ENCODE data around the gene DRD2.

DRD2 gene

GRCh38 chr11:113465786-113466185 lies 9.4 kb downstream of the DRD2 start:
- Histone ChIP-seq H3K27me3 (ENCODE audit: control insufficient read depth in 1 of 2, insufficient read depth in 2 of 2, low read length in 2 of 2) (peaks cover 6 to 9% of the 10 kb centered on the region in 2 donors), H3K36me3 (ENCODE audit: control insufficient read depth in 2 of 2, insufficient read depth in 2 of 2, low read length in 2 of 2) (no peaks in the 10 kb centered on the region), H3K9me3 (ENCODE audit: control insufficient read depth in 2 of 2, low read length in 2 of 2) (no peaks in the 10 kb centered on the region), H3K4me3 (ENCODE audit: low read length in 2 of 2) (no peak overlapping the region), H3K27ac (ENCODE audit: low read length) (no peak overlapping the region), H3K4me1 (ENCODE audit: control insufficient read depth, insufficient read depth, low read length) (no peaks in the 10 kb centered on the region), H3K9ac (ENCODE audit: low read length in 2 of 2) (no peak overlapping the region)

GRCh38 chr11:113464416-113464815 lies 10.8 kb downstream of the DRD2 start:
- Histone ChIP-seq H3K9me3 (ENCODE audit: control insufficient read depth in 2 of 2, low read length in 2 of 2) (no peaks in the 10 kb centered on the region), H3K27me3 (ENCODE audit: control insufficient read depth in 1 of 2, insufficient read depth in 2 of 2, low read length in 2 of 2) (peaks cover 2% of the 10 kb centered on the region in 2 donors), H3K36me3 (ENCODE audit: control insufficient read depth in 2 of 2, insufficient read depth in 2 of 2, low read length in 2 of 2) (no peaks in the 10 kb centered on the region), H3K4me3 (ENCODE audit: low read length in 2 of 2) (no peak overlapping the region), H3K9ac (ENCODE audit: low read length in 2 of 2) (no peak overlapping the region), H3K4me1 (ENCODE audit: control insufficient read depth, insufficient read depth, low read length) (no peaks in the 10 kb centered on the region), H3K27ac (ENCODE audit: low read length) (no peak overlapping the region)

GRCh38 chr11:113462830-113463229 lies 12.4 kb downstream of the DRD2 start:
- Histone ChIP-seq H3K27me3 (ENCODE audit: control insufficient read depth in 1 of 2, insufficient read depth in 2 of 2, low read length in 2 of 2) (peaks cover 2 to 3% of the 10 kb centered on the region in 2 donors), H3K27ac (ENCODE audit: low read length) (no peak overlapping the region), H3K9ac (ENCODE audit: low read length in 2 of 2) (no peak overlapping the region), H3K9me3 (ENCODE audit: control insufficient read depth in 2 of 2, low read length in 2 of 2) (no peaks in the 10 kb centered on the region), H3K36me3 (ENCODE audit: control insufficient read depth in 2 of 2, insufficient read depth in 2 of 2, low read length in 2 of 2) (no peaks in the 10 kb centered on the region), H3K4me3 (ENCODE audit: low read length in 2 of 2) (no peak overlapping the region), H3K4me1 (ENCODE audit: control insufficient read depth, insufficient read depth, low read length) (no peaks in the 10 kb centered on the region)

- no peak overlapping the region for H3K9ac ChIP-seq (ENCODE audit: low read length in 2 of 2)
Observed at GRCh38 chr11:113461639-113462038, 13.6 kb downstream of the DRD2 start.

GRCh38 chr11:113460469-113460868 lies 14.7 kb downstream of the DRD2 start:
- Histone ChIP-seq H3K36me3 (ENCODE audit: control insufficient read depth in 2 of 2, insufficient read depth in 2 of 2, low read length in 2 of 2) (no peaks in the 10 kb centered on the region), H3K4me1 (ENCODE audit: control insufficient read depth, insufficient read depth, low read length) (no peaks in the 10 kb centered on the region), H3K27ac (ENCODE audit: low read length) (no peak overlapping the region), H3K4me3 (ENCODE audit: low read length in 2 of 2) (no peak overlapping the region), H3K9me3 (ENCODE audit: control insufficient read depth in 2 of 2, low read length in 2 of 2) (no peaks in the 10 kb centered on the region), H3K27me3 (ENCODE audit: control insufficient read depth in 1 of 2, insufficient read depth in 2 of 2, low read length in 2 of 2) (peaks cover 2 to 5% of the 10 kb centered on the region in 2 donors), H3K9ac (ENCODE audit: low read length in 2 of 2) (no peak overlapping the region)

More at GRCh38 chr11:113461639-113462038, 13.6 kb downstream of the DRD2 start:
- Histone ChIP-seq H3K4me3 (ENCODE audit: low read length in 2 of 2) (no peak overlapping the region), H3K9me3 (ENCODE audit: control insufficient read depth in 2 of 2, low read length in 2 of 2) (no peaks in the 10 kb centered on the region), H3K27ac (ENCODE audit: low read length) (no peak overlapping the region), H3K27me3 (ENCODE audit: control insufficient read depth in 1 of 2, insufficient read depth in 2 of 2, low read length in 2 of 2) (peaks cover 2 to 5% of the 10 kb centered on the region in 2 donors), H3K4me1 (ENCODE audit: control insufficient read depth, insufficient read depth, low read length) (no peaks in the 10 kb centered on the region), H3K36me3 (ENCODE audit: control insufficient read depth in 2 of 2, insufficient read depth in 2 of 2, low read length in 2 of 2) (no peaks in the 10 kb centered on the region)

GRCh38 chr11:113458189-113458588 lies 17.0 kb downstream of the DRD2 start:
- Histone ChIP-seq H3K9ac (ENCODE audit: low read length in 2 of 2) (no peak overlapping the region), H3K9me3 (ENCODE audit: control insufficient read depth in 2 of 2, low read length in 2 of 2) (no peaks in the 10 kb centered on the region), H3K4me1 (ENCODE audit: control insufficient read depth, insufficient read depth, low read length) (no peaks in the 10 kb centered on the region), H3K36me3 (ENCODE audit: control insufficient read depth in 2 of 2, insufficient read depth in 2 of 2, low read length in 2 of 2) (no peaks in the 10 kb centered on the region), H3K27ac (ENCODE audit: low read length) (no peak overlapping the region), H3K27me3 (ENCODE audit: control insufficient read depth in 1 of 2, insufficient read depth in 2 of 2, low read length in 2 of 2) (peaks cover 0 to 5% of the 10 kb centered on the region in 2 donors), H3K4me3 (ENCODE audit: low read length in 2 of 2) (no peak overlapping the region)

- Histone ChIP-seq H3K9ac (ENCODE audit: low read length in 2 of 2) (no peak overlapping the region), H3K9me3 (ENCODE audit: control insufficient read depth in 2 of 2, low read length in 2 of 2) (no peaks in the 10 kb centered on the region), H3K27ac (ENCODE audit: low read length) (no peak overlapping the region), H3K4me1 (ENCODE audit: control insufficient read depth, insufficient read depth, low read length) (no peaks in the 10 kb centered on the region), H3K27me3 (ENCODE audit: control insufficient read depth in 1 of 2, insufficient read depth in 2 of 2, low read length in 2 of 2) (peaks cover 0 to 5% of the 10 kb centered on the region in 2 donors), H3K4me3 (ENCODE audit: low read length in 2 of 2) (no peak overlapping the region), H3K36me3 (ENCODE audit: control insufficient read depth in 2 of 2, insufficient read depth in 2 of 2, low read length in 2 of 2) (no peaks in the 10 kb centered on the region)
Observed at GRCh38 chr11:113457784-113458183, 17.4 kb downstream of the DRD2 start.

- Histone ChIP-seq H3K9me3 (ENCODE audit: control insufficient read depth in 2 of 2, low read length in 2 of 2) (no peaks in the 10 kb centered on the region), H3K9ac (ENCODE audit: low read length in 2 of 2) (no peak overlapping the region), H3K4me3 (ENCODE audit: low read length in 2 of 2) (no peak overlapping the region), H3K36me3 (ENCODE audit: control insufficient read depth in 2 of 2, insufficient read depth in 2 of 2, low read length in 2 of 2) (no peaks in the 10 kb centered on the region), H3K4me1 (ENCODE audit: control insufficient read depth, insufficient read depth, low read length) (no peaks in the 10 kb centered on the region), H3K27ac (ENCODE audit: low read length) (no peak overlapping the region), H3K27me3 (ENCODE audit: control insufficient read depth in 1 of 2, insufficient read depth in 2 of 2, low read length in 2 of 2) (peaks cover 0 to 3% of the 10 kb centered on the region in 2 donors)
Observed at GRCh38 chr11:113454455-113454854, 20.7 kb downstream of the DRD2 start.

- H3K27me3 ChIP-seq (ENCODE audit: control insufficient read depth in 1 of 2, insufficient read depth in 2 of 2, low read length in 2 of 2), result peaks cover 0 to 4% of the 10 kb centered on the region in 2 donors
- no peak overlapping the region for H3K27ac ChIP-seq (ENCODE audit: low read length)
- H3K36me3 ChIP-seq (ENCODE audit: control insufficient read depth in 2 of 2, insufficient read depth in 2 of 2, low read length in 2 of 2), result no peaks in the 10 kb centered on the region
- H3K9ac ChIP-seq (ENCODE audit: low read length in 2 of 2), result no peak overlapping the region
- H3K4me1 ChIP-seq (ENCODE audit: control insufficient read depth, insufficient read depth, low read length), result peaks cover 9% of the 10 kb centered on the region
- H3K4me3 ChIP-seq (ENCODE audit: low read length in 2 of 2), result no peak overlapping the region
- no peaks in the 10 kb centered on the region for H3K9me3 ChIP-seq (ENCODE audit: control insufficient read depth in 2 of 2, low read length in 2 of 2)
Observed at GRCh38 chr11:113449743-113450142, 25.5 kb downstream of the DRD2 start.

- Histone ChIP-seq H3K9me3 (ENCODE audit: control insufficient read depth in 2 of 2, low read length in 2 of 2) (no peaks in the 10 kb centered on the region), H3K9ac (ENCODE audit: low read length in 2 of 2) (no peak overlapping the region), H3K4me1 (ENCODE audit: control insufficient read depth, insufficient read depth, low read length) (peaks cover 10% of the 10 kb centered on the region), H3K36me3 (ENCODE audit: control insufficient read depth in 2 of 2, insufficient read depth in 2 of 2, low read length in 2 of 2) (no peaks in the 10 kb centered on the region), H3K4me3 (ENCODE audit: low read length in 2 of 2) (no peak overlapping the region), H3K27me3 (ENCODE audit: control insufficient read depth in 1 of 2, insufficient read depth in 2 of 2, low read length in 2 of 2) (peaks cover 0 to 4% of the 10 kb centered on the region in 2 donors), H3K27ac (ENCODE audit: low read length) (no peak overlapping the region)
Observed at GRCh38 chr11:113448316-113448677, 26.9 kb downstream of the DRD2 start.

GRCh38 chr11:113447621-113448315 lies 27.4 kb downstream of the DRD2 start:
- Histone ChIP-seq H3K4me3 (ENCODE audit: low read length in 2 of 2) (no peak overlapping the region), H3K9me3 (ENCODE audit: control insufficient read depth in 2 of 2, low read length in 2 of 2) (no peaks in the 10 kb centered on the region), H3K4me1 (ENCODE audit: control insufficient read depth, insufficient read depth, low read length) (peaks cover 10% of the 10 kb centered on the region), H3K9ac (ENCODE audit: low read length in 2 of 2) (no peak overlapping the region), H3K27ac (ENCODE audit: low read length) (no peak overlapping the region), H3K27me3 (ENCODE audit: control insufficient read depth in 1 of 2, insufficient read depth in 2 of 2, low read length in 2 of 2) (peaks cover 0 to 4% of the 10 kb centered on the region in 2 donors), H3K36me3 (ENCODE audit: control insufficient read depth in 2 of 2, insufficient read depth in 2 of 2, low read length in 2 of 2) (no peaks in the 10 kb centered on the region)
